ENCODE data around the gene CTIF. TPM values are rescaled to one million over a fixed set of nuclear protein-coding genes. Genes with fewer than 3 reads are reported as not detected.

Gene CTIF
- polyA plus RNA-seq, 2 donors = 11.8 to 22.7 TPM

DNA sequence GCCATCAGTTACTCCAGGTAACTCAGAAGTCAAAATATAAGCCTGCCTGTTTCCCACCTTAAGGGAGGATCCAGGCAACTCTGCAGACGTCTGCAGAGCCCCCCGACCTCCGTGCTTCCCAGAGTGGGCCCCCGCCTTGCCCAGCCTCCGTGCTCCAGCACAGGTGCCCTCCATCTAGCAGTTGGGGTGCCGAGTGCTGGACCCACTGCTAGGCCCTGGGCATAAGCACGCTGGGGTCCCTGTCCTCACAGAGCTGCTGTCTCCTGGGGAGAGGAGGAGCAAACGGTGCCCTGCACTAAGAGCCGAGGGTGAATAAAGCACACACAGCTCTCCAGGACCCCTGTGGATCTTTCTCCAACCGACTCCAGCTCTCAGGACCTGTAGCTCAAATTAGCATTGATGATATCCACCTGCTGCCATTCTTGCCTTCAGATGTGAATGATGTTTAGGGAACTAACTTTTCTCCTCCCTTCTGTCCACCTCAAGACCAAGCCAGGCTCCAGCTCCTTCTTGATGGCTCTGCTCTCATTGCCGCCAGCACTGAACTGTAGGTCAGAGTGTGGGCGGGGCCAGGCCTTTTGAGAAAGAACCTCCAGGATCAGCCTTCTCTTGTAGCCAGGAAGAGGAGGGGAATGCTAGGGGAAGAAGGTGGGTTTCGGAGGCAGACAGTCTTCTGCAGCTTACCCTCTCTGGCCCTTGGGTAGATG is 290.8 kb downstream of the CTIF start:
- Histone ChIP-seq H3K4me3 (ENCODE audit: low read depth in 1 of 2, low read length in 2 of 2) (no peak overlapping the region), H3K4me1 (ENCODE audit: control insufficient read depth in 2 of 2, insufficient read depth in 2 of 2, low read length in 1 of 2) (peaks cover 7 to 15% of the 10 kb centered on the region in 2 donors), H3K36me3 (ENCODE audit: control insufficient read depth in 2 of 2, insufficient read depth in 2 of 2, low read length in 1 of 2) (no peaks in the 10 kb centered on the region), H3K27ac (ENCODE audit: low read depth in 2 of 2, low read length in 1 of 2) (peak overlapping the region in 1 of 2 donors; percentile 11), H3K9me3 (ENCODE audit: control insufficient read depth in 2 of 2, insufficient read depth in 1 of 2, low read depth in 1 of 2, low read length in 1 of 2) (no peaks in the 10 kb centered on the region), H3K27me3 (ENCODE audit: control insufficient read depth in 1 of 2, insufficient read depth in 2 of 2, low read length in 2 of 2) (no peaks in the 10 kb centered on the region)
- 85 to 88% methylated on average over 13 of the region's 13 CpGs for WGBS, 2 donors

DNA sequence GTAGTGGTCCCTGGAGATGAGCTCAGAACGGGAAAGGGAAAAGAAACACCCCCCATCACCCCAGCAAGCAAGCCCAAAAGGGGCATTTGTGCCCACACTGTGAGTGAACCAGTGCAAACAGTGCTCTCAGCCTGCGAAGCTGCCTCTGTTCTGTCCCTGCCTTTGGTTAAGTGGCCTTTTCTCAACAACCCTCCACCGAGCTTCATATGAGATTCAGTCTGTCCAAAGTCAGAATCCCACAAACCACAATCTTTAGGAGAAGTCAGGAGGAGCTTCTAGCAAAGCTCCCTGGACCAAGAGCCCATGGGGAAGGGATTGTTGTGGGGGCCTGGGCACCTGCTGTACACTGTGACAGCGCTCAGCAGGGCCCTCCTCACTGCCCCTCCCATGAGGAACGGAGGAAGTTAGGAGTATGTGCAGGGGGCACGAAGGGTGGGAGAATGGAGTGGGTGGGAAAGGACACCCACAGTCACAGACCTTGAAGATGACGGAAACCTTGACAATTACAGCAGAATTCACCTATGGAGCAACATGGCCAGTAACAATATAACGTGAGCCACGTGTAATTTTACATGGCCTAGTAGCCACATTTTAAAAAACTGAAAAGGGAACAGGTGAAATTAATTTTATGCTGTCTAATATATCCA is 292.4 kb downstream of the CTIF start:
- no peak overlapping the region for H3K4me3 ChIP-seq (ENCODE audit: low read depth in 1 of 2, low read length in 2 of 2)
- no peaks in the 10 kb centered on the region for H3K27me3 ChIP-seq (ENCODE audit: control insufficient read depth in 1 of 2, insufficient read depth in 2 of 2, low read length in 2 of 2)
- peaks cover 10 to 13% of the 10 kb centered on the region in 2 donors for H3K4me1 ChIP-seq (ENCODE audit: control insufficient read depth in 2 of 2, insufficient read depth in 2 of 2, low read length in 1 of 2)
- WGBS, 2 donors = 95% methylated on average over 9 of the region's 9 CpGs
- no peak overlapping the region for H3K27ac ChIP-seq (ENCODE audit: low read depth in 2 of 2, low read length in 1 of 2)
- H3K36me3 ChIP-seq (ENCODE audit: control insufficient read depth in 2 of 2, insufficient read depth in 2 of 2, low read length in 1 of 2) = no peaks in the 10 kb centered on the region
- H3K9me3 ChIP-seq (ENCODE audit: control insufficient read depth in 2 of 2, insufficient read depth in 1 of 2, low read depth in 1 of 2, low read length in 1 of 2) = no peaks in the 10 kb centered on the region

DNA sequence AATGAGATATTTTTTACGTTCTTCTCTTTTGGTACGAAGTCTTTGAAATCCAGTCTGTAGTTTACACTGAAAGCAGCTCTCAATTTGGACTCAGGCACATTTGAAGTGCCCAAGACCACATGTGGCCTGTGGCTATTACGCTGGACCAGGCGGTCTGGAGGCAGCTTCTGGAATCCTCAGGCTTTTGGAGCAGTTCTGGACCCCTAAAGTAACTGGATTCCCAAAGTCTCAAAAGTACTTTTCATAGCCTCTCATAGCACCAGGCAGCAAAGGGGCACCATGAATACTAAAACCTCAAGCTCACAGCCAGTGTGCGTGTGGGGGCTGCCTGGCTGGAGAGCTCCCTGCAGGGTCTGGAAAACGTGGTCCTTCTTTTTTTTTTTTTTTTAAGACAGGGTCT is 293.0 kb downstream of the CTIF start:
- H3K9me3 ChIP-seq (ENCODE audit: control insufficient read depth in 2 of 2, insufficient read depth in 1 of 2, low read depth in 1 of 2, low read length in 1 of 2) = no peaks in the 10 kb centered on the region
- peaks cover 10 to 13% of the 10 kb centered on the region in 2 donors for H3K4me1 ChIP-seq (ENCODE audit: control insufficient read depth in 2 of 2, insufficient read depth in 2 of 2, low read length in 1 of 2)
- 91 to 92% methylated on average over 6 of the region's 6 CpGs for WGBS, 2 donors
- no peak overlapping the region for H3K27ac ChIP-seq (ENCODE audit: low read depth in 2 of 2, low read length in 1 of 2)
- no peaks in the 10 kb centered on the region for H3K36me3 ChIP-seq (ENCODE audit: control insufficient read depth in 2 of 2, insufficient read depth in 2 of 2, low read length in 1 of 2)
- H3K27me3 ChIP-seq (ENCODE audit: control insufficient read depth in 1 of 2, insufficient read depth in 2 of 2, low read length in 2 of 2) = no peaks in the 10 kb centered on the region
- H3K4me3 ChIP-seq (ENCODE audit: low read depth in 1 of 2, low read length in 2 of 2) = no peak overlapping the region

DNA sequence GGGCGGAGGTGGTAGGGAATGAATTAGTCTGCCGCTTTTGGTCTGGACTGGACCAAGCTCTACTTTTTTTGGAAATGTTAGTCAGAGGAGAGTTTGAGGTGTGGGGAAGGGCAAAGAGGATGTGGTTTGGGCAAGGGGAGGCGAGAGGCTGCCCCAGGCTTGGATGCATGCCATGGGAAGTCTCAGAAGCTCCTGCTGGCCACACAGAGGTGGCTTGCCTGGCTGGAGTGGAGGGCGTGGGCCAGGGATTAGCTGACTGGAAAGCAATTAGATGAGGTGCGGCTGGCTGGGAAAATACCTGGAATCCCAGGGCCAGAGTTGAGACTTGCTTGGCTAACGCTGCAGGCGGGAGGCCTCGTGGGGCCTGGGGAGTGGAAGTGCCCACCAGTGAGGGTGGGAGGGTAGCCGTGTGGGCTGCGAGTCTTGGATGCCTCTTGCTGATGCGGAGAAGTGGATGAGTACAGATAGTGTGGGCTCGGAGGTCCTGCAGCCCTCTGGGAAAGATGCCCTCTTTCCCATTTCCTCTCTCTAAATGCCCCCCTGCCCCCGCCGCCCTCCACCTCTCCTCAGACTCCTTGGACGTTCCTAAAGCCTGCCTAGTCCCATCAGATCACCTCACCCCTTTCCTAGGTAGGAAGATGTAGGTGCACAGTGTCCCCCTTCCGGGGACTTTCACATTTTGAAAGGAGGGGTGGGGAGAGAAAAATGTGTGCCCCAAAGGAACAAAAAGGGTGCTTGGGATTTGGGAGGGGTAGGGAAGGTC is 294.3 kb downstream of the CTIF start:
- no peaks in the 10 kb centered on the region for H3K9me3 ChIP-seq (ENCODE audit: control insufficient read depth in 2 of 2, insufficient read depth in 1 of 2, low read depth in 1 of 2, low read length in 1 of 2)
- no peak overlapping the region for H3K27ac ChIP-seq (ENCODE audit: low read depth in 2 of 2, low read length in 1 of 2)
- no peak overlapping the region for H3K4me3 ChIP-seq (ENCODE audit: low read depth in 1 of 2, low read length in 2 of 2)
- WGBS, 2 donors = 46 to 52% methylated on average over 15 to 16 of the region's 16 CpGs
- no peaks in the 10 kb centered on the region for H3K27me3 ChIP-seq (ENCODE audit: control insufficient read depth in 1 of 2, insufficient read depth in 2 of 2, low read length in 2 of 2)
- no peaks in the 10 kb centered on the region for H3K36me3 ChIP-seq (ENCODE audit: control insufficient read depth in 2 of 2, insufficient read depth in 2 of 2, low read length in 1 of 2)
- peaks cover 10% of the 10 kb centered on the region in 2 donors for H3K4me1 ChIP-seq (ENCODE audit: control insufficient read depth in 2 of 2, insufficient read depth in 2 of 2, low read length in 1 of 2)

DNA sequence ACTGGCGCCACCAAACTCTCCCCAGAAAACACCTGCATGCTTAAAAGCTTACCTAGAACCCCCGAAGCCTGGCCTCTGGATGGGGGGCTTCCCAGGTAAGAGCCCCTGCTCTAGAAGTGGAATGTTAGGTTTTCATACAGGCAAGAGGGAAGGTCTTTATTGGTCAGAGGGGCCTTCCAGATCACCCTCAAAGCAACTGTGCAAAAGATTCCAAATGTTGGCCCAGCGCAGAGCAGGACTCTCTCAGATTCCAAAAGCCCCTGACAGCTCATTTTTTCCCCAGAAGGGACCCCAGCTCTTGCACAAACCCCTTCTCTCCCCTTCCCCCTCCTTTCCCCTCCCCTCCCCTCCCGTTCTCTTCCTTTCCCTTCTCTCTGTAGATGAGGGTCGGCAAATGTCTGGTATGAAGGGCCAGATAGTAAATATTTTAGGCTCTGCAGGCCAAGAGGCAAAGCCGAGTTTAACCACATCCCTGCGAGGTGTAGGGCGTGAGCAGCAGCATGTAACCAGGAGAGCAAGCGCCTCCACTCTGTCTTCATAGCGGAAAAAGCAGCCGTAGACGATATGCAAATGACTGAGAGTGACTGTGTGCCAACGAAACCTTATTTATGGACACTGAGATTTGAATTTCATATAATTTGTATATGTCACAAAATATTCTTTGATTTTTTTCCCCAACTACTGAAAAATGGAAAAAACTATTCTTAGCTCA is 295.0 kb downstream of the CTIF start:
- 70% methylated on average over 13 of the region's 13 CpGs for WGBS, 2 donors
- H3K4me3 ChIP-seq (ENCODE audit: low read depth in 1 of 2, low read length in 2 of 2) = no peak overlapping the region
- no peak overlapping the region for H3K27ac ChIP-seq (ENCODE audit: low read depth in 2 of 2, low read length in 1 of 2)

DNA sequence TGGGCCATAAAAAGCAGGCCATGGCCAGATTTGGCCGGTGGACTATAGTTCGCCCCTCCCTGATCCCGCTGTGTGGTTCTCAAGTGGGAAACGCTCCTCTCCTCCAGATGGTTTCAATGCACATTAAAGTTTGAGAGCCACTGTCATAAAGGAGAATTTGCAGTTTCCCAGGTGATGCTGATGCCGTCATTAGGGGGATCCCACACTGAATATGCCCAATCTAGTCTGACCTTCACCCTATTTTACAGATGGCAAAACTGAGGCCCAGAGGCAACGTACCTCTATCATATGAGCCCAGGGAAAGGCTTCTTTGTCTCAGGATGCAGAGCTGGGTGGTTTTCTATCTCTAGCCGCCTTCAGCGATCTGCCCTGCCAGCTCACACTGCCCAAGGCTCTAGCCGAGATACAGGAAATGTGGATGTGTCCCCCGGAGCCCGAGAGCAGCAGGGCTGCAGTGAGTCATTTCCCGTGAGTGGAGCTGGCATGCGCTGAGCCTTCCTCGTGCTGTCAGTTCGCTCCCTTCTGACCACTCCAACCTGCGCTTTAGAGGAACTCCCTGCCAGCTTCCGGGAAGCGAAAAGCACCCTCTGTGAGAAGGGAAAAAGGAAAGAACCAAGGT is 295.7 kb downstream of the CTIF start:
- no peak overlapping the region for H3K27ac ChIP-seq (ENCODE audit: low read depth in 2 of 2, low read length in 1 of 2)
- peaks cover 5 to 10% of the 10 kb centered on the region in 2 donors for H3K4me1 ChIP-seq (ENCODE audit: control insufficient read depth in 2 of 2, insufficient read depth in 2 of 2, low read length in 1 of 2)
- no peak overlapping the region for H3K4me3 ChIP-seq (ENCODE audit: low read depth in 1 of 2, low read length in 2 of 2)

More for the DNA sequence above, 295.0 kb downstream of the CTIF start:
- H3K27me3 ChIP-seq (ENCODE audit: control insufficient read depth in 1 of 2, insufficient read depth in 2 of 2, low read length in 2 of 2) = no peaks in the 10 kb centered on the region
- no peaks in the 10 kb centered on the region for H3K9me3 ChIP-seq (ENCODE audit: control insufficient read depth in 2 of 2, insufficient read depth in 1 of 2, low read depth in 1 of 2, low read length in 1 of 2)
- H3K4me1 ChIP-seq (ENCODE audit: control insufficient read depth in 2 of 2, insufficient read depth in 2 of 2, low read length in 1 of 2) = peaks cover 6 to 10% of the 10 kb centered on the region in 2 donors
- no peaks in the 10 kb centered on the region for H3K36me3 ChIP-seq (ENCODE audit: control insufficient read depth in 2 of 2, insufficient read depth in 2 of 2, low read length in 1 of 2)

DNA sequence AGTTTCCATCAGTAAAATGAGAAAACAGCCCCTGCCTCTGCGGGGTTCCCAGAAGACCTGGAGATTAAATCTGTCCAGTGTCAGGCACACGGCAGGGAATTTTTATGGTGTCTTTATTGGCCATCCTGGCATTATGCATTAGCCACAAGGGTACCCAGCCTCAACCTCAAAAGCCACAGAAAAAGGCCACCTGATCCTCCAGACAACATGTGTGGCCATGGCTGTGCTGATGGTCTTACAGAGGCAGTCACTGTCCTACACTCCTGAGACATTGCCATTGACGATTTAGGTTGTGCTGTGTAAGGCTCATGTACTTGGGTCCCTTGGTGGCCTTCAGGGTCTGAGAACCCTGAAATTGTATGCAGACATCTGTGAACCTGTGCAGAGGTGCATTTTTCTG is 296.3 kb downstream of the CTIF start:
- no peak overlapping the region for H3K4me3 ChIP-seq (ENCODE audit: low read depth in 1 of 2, low read length in 2 of 2)
- no peaks in the 10 kb centered on the region for H3K27me3 ChIP-seq (ENCODE audit: control insufficient read depth in 1 of 2, insufficient read depth in 2 of 2, low read length in 2 of 2)
- H3K4me1 ChIP-seq (ENCODE audit: control insufficient read depth in 2 of 2, insufficient read depth in 2 of 2, low read length in 1 of 2) = peaks cover 5 to 11% of the 10 kb centered on the region in 2 donors
- H3K36me3 ChIP-seq (ENCODE audit: control insufficient read depth in 2 of 2, insufficient read depth in 2 of 2, low read length in 1 of 2) = no peaks in the 10 kb centered on the region
- H3K9me3 ChIP-seq (ENCODE audit: control insufficient read depth in 2 of 2, insufficient read depth in 1 of 2, low read depth in 1 of 2, low read length in 1 of 2) = no peaks in the 10 kb centered on the region
- WGBS, 2 donors = 77 to 81% methylated on average over 3 of the region's 3 CpGs
- no peak overlapping the region for H3K27ac ChIP-seq (ENCODE audit: low read depth in 2 of 2, low read length in 1 of 2)

More for the DNA sequence above, 295.7 kb downstream of the CTIF start:
- 45 to 62% methylated on average over 18 of the region's 18 CpGs for WGBS, 2 donors
- Histone ChIP-seq H3K27me3 (ENCODE audit: control insufficient read depth in 1 of 2, insufficient read depth in 2 of 2, low read length in 2 of 2) (no peaks in the 10 kb centered on the region), H3K9me3 (ENCODE audit: control insufficient read depth in 2 of 2, insufficient read depth in 1 of 2, low read depth in 1 of 2, low read length in 1 of 2) (no peaks in the 10 kb centered on the region), H3K36me3 (ENCODE audit: control insufficient read depth in 2 of 2, insufficient read depth in 2 of 2, low read length in 1 of 2) (no peaks in the 10 kb centered on the region)

DNA sequence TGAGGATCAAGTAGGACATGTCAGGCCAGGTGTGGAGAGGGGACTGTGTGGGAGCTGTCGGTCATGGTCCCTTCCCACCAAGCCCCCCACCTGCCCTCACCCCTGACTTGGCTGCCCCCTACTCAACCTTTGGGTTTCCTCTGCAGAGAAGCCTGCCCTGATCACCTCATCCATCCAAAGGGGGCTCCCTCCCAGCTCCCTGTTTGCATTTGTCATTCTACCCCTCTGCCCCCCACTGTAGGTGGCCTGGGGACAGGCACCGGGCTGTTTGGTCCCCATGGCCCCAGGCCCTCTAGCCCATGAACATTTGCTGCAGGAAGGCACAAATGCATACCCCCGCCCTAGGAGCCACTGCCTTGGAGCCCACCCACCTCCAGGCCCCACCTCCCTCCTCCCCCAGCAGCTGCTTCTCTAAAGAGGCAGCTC is 296.9 kb downstream of the CTIF start:
- Histone ChIP-seq H3K27ac (ENCODE audit: low read depth in 2 of 2, low read length in 1 of 2) (no peak overlapping the region), H3K9me3 (ENCODE audit: control insufficient read depth in 2 of 2, insufficient read depth in 1 of 2, low read depth in 1 of 2, low read length in 1 of 2) (no peaks in the 10 kb centered on the region)
- WGBS, 2 donors = 91 to 98% methylated on average over 3 of the region's 3 CpGs

More for the DNA sequence above, 296.9 kb downstream of the CTIF start:
- Histone ChIP-seq H3K4me3 (ENCODE audit: low read depth in 1 of 2, low read length in 2 of 2) (no peak overlapping the region), H3K27me3 (ENCODE audit: control insufficient read depth in 1 of 2, insufficient read depth in 2 of 2, low read length in 2 of 2) (no peaks in the 10 kb centered on the region), H3K4me1 (ENCODE audit: control insufficient read depth in 2 of 2, insufficient read depth in 2 of 2, low read length in 1 of 2) (peaks cover 5 to 15% of the 10 kb centered on the region in 2 donors), H3K36me3 (ENCODE audit: control insufficient read depth in 2 of 2, insufficient read depth in 2 of 2, low read length in 1 of 2) (no peaks in the 10 kb centered on the region)
